SU-DHL-6 (cell line): Measurements from ENCODE around the gene SPARC.

ENCODE experiments used
- CTCF ChIP-seq: fragments of 200-600 bp; sonication (generic); IDR thresholded peaks from one replicate; pipeline ENCODE4 v1.5.1; 2017; ENCODE audit warnings: antibody characterized with exemption, mild to moderate bottlenecking, low read length, moderate library complexity; ENCODE audit not compliant: insufficient read depth, poor library complexity, severe bottlenecking
- EZH2phosphoT487 ChIP-seq: fragments of 200-600 bp; sonication (generic), shearing (Covaris generic); conservative IDR thresholded peaks from 2 replicates; pipeline ENCODE4 v1.6.1; 2018; ENCODE audit warnings: mild to moderate bottlenecking, antibody characterized with exemption, low read length, moderate library complexity, mixed read lengths

DNA sequence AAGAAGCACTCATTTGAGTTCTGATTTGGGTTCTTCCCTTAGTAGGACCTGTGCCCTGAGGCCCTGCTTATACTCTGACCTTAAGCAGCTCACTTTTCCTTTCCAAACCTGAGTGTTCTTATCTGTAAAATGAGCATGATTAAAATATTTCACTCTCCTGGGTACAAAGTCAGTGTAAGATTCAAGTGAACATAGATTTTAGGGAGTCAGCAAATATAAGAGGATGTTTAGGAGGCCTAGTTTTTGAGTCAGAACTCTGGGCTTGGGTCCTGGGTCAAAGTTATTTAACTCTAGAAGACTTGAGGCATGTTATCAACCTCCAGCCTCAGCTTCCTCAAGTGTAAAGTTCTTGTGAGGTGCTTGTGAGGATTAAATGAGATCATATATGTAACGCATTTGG, 8.7 kb upstream of the SPARC start:
- TF ChIP-seq CTCF (no peak), EZH2phosphoT487 (no peak)
